Stomach (tissue), 9 donors: ENCODE results near the gene RFC2. TPM values are rescaled to one million over a fixed set of nuclear protein-coding genes. Genes with fewer than 3 reads are reported as not detected.

Source experiments
- DNase-seq, 2 donors: peaks; one replicate each; pipeline versions ENCODE4 v3.0.0 to v3.0.0-alpha.2; 2013 to 2019
- H3K27ac ChIP-seq, 5 donors: fragments of 200-600 bp in 4 of 5; sonication (generic) in 4 of 5; one replicate each; pipeline ENCODE4 v1.5.1; 2013 to 2019; ENCODE audit warnings: mild to moderate bottlenecking in 1 of 5, moderate library complexity in 1 of 5
- H3K27me3 ChIP-seq, 3 donors: fragments of 200-600 bp; sonication (generic); one replicate each; pipeline ENCODE4 v1.5.1; 2017 to 2019; ENCODE audit warnings: mixed run types in 1 of 3
- H3K36me3 ChIP-seq, 4 donors: fragments of 200-600 bp; sonication (generic); 1 replicate in 3 of 4; 2 replicates in 1 of 4; pipeline ENCODE4 v1.5.1; 2016 to 2019
- H3K4me1 ChIP-seq, 4 donors: fragments of 200-600 bp; sonication (generic); one replicate each; pipeline ENCODE4 v1.5.1; 2016 to 2019
- H3K4me3 ChIP-seq, 4 donors: fragments of 200-600 bp; sonication (generic) in 3 of 4; one replicate each; pipeline ENCODE4 v1.5.1; 2016 to 2019; ENCODE audit warnings: mild to moderate bottlenecking in 1 of 4
- H3K9me3 ChIP-seq, 4 donors: fragments of 200-600 bp; sonication (generic); one replicate each; pipeline ENCODE4 v1.5.1; 2016 to 2019
- CTCF ChIP-seq, 7 experiments: fragments of 450-650 bp in 4 of 7; fragments of 200-600 bp in 3 of 7; sonication (generic) in 3 of 7; IDR thresholded peaks; one replicate each; pipeline ENCODE4 v1.5.1; 2016 to 2019; ENCODE audit warnings: antibody characterized with exemption in 7 of 7, control low read depth in 2 of 7, mild to moderate bottlenecking in 1 of 7
- EP300 ChIP-seq: sonication (generic); formaldehyde crosslinking; IDR thresholded peaks from one replicate; pipeline ENCODE4 v1.6.1; 2017; ENCODE audit warnings: antibody characterized with exemption
- POLR2A ChIP-seq, 4 donors: fragments of 450-650 bp; IDR thresholded peaks; one replicate each; pipeline ENCODE4 v1.6.1; 2016; ENCODE audit warnings: antibody characterized with exemption in 4 of 4, control low read depth in 2 of 4, mild to moderate bottlenecking in 1 of 4, moderate library complexity in 1 of 4
- POLR2AphosphoS5 ChIP-seq, 3 donors: sonication (generic); formaldehyde crosslinking; IDR thresholded peaks; one replicate each; pipeline ENCODE4 v1.6.1; 2016; ENCODE audit warnings: antibody characterized with exemption in 3 of 3
- WGBS, 5 donors: extraction: QIAGEN DNeasy Blood & Tissue Kit in 3 of 5; methylation state at CpG; one replicate each; pipeline versions ENCODE4 v1.1.5 to v1.1.7; 2013 to 2018; 5-methylcytosine and 5-hydroxymethylcytosine counted together
- intact Hi-C: fragments of 100-400 bp; cut with DNase I; formaldehyde crosslinking; loops from one replicate; pipeline ENCODE4 v1.15.1; 2023; ENCODE audit warnings: low total_unique reads
- polyA plus RNA-seq, 3 donors: library from polyadenylated mRNA; stranded (reverse); fragments of 200-250 nt; gene quantifications; one replicate each; pipeline ENCODE4 v1.2.3, GENCODE V29; 2013
- total RNA-seq, 5 donors: library from RNA; depleted of rRNA; stranded (reverse); fragments of >200 nt; gene quantifications; one replicate each; pipeline versions ENCODE4 v1.1.0 to v1.2.3, GENCODE V29; 2014 to 2016
- donor health status: healthy with polysubstance abuse.
- donor health status: Bipolar disorder and iron deficiency.
- donor health status: healthy.

The RFC2 gene
- total and polyA plus RNA-seq, 8 donors, result 7.7 to 39.1 (median 23.0) TPM

- intact Hi-C loops, result no loop called here
- no peak for TF ChIP-seq EP300
- TF ChIP-seq POLR2AphosphoS5 (IDR thresholded peaks at IDR 0.05), result peak in 2 of 3 donors; percentile 73 to 80
- TF ChIP-seq CTCF (IDR thresholded peaks at IDR 0.05), result no peak
- TF ChIP-seq POLR2A (IDR thresholded peaks at IDR 0.05), result no peak
- peak overlapping the region; percentile 13 to 35 (median 20) for H3K4me3 ChIP-seq
- peaks cover 0 to 7% (median 0%) of the 10 kb centered on the region in 4 donors for H3K36me3 ChIP-seq
- peak; percentile 85 to 91 for DNase-seq
- WGBS, 5 donors, result 26 to 57% (median 39%) methylated on average over 17 to 18 of the region's 18 CpGs
- H3K9me3 ChIP-seq, result no peaks in the 10 kb centered on the region
- peaks cover 0 to 10% (median 0%) of the 10 kb centered on the region in 3 donors for H3K27me3 ChIP-seq
- peaks cover 60 to 71% (median 68%) of the 10 kb centered on the region in 4 donors for H3K4me1 ChIP-seq
- peak overlapping the region; percentile 70 to 91 (median 83) for H3K27ac ChIP-seq
These were observed 38.8 kb upstream of the RFC2 start for GRCh38 chr7:74292757-74293576.

- peaks cover 0 to 3% (median 0%) of the 10 kb centered on the region in 4 donors for H3K36me3 ChIP-seq
- WGBS, 5 donors, result 72 to 81% (median 73%) methylated on average over 5 of the region's 5 CpGs
- H3K9me3 ChIP-seq, result no peaks in the 10 kb centered on the region
- DNase-seq, result no peak
- H3K4me1 ChIP-seq, result peaks cover 66 to 78% (median 75%) of the 10 kb centered on the region in 4 donors
- peaks cover 0 to 10% (median 0%) of the 10 kb centered on the region in 3 donors for H3K27me3 ChIP-seq
- H3K4me3 ChIP-seq, result no peak overlapping the region
- no peak for TF ChIP-seq EP300
- TF ChIP-seq CTCF (IDR thresholded peaks at IDR 0.05), result no peak
- TF ChIP-seq POLR2A (IDR thresholded peaks at IDR 0.05), result no peak
- no peak for TF ChIP-seq POLR2AphosphoS5 (IDR thresholded peaks at IDR 0.05)
- peak overlapping the region in 4 of 5 donors; percentile 7 to 91 (median 50) for H3K27ac ChIP-seq
- intact Hi-C loops, result no loop called here
These were observed 37.3 kb upstream of the RFC2 start for GRCh38 chr7:74291535-74291934.

- no peak for DNase-seq
- H3K9me3 ChIP-seq, result no peaks in the 10 kb centered on the region
- TF ChIP-seq POLR2AphosphoS5 (IDR thresholded peaks at IDR 0.05) (no peak), CTCF (IDR thresholded peaks at IDR 0.05) (no peak)
- H3K27ac ChIP-seq, result peak overlapping the region in 4 of 5 donors; percentile 85 to 91 (median 89)
- WGBS, 5 donors, result 37 to 52% (median 47%) methylated on average over 10 of the region's 10 CpGs
- intact Hi-C loops, result no loop called here
- H3K27me3 ChIP-seq, result peaks cover 0 to 10% (median 0%) of the 10 kb centered on the region in 3 donors
- peak overlapping the region; percentile 93 to 97 (median 96) for H3K4me3 ChIP-seq
- peaks cover 66 to 78% (median 75%) of the 10 kb centered on the region in 4 donors for H3K4me1 ChIP-seq
- H3K36me3 ChIP-seq, result no peaks in the 10 kb centered on the region
These were observed 36.8 kb upstream of the RFC2 start for GRCh38 chr7:74290981-74291441.

GRCh38 chr7:74290553-74290950, 36.4 kb upstream of the RFC2 start:
- Histone ChIP-seq H3K4me1 (peaks cover 66 to 77% (median 74%) of the 10 kb centered on the region in 4 donors), H3K9me3 (no peaks in the 10 kb centered on the region), H3K27me3 (peaks cover 0 to 10% (median 0%) of the 10 kb centered on the region in 3 donors), H3K4me3 (peak overlapping the region; percentile 93 to 97 (median 96)), H3K36me3 (no peaks in the 10 kb centered on the region), H3K27ac (peak overlapping the region; percentile 85 to 91 (median 88))
- intact Hi-C loops, result no loop called here
- 8 to 12% (median 10%) methylated on average over 8 to 9 of the region's 9 CpGs for WGBS, 5 donors
- TF ChIP-seq CTCF (IDR thresholded peaks at IDR 0.05) (no peak), POLR2A (IDR thresholded peaks at IDR 0.05) (no peak), EP300 (no peak), POLR2AphosphoS5 (IDR thresholded peaks at IDR 0.05) (no peak)
- peak in 1 of 2 donors; percentile 57 for DNase-seq
